ENCODE results near the gene SMAP1.
"Not testable (repeated sequence)": the region's sequence is repeated elsewhere in the genome, so short reads cannot be mapped to it uniquely, and the experiment has no call there.

Gene SMAP1

GRCh38 chr6:70740746-70741145, 73.1 kb downstream of the SMAP1 start:
- DNase-seq (ENCODE audit: low read depth), result not testable (repeated sequence)

- DNase-seq (ENCODE audit: low read depth), result not testable (repeated sequence)
Observed at GRCh38 chr6:70742462-70742861, 74.8 kb downstream of the SMAP1 start.

- no peak for DNase-seq (ENCODE audit: low read depth)
Observed at GRCh38 chr6:70753870-70754380, 86.2 kb downstream of the SMAP1 start.

- DNase-seq (ENCODE audit: low read depth), result no peak
Observed at GRCh38 chr6:70758883-70759282, 91.2 kb downstream of the SMAP1 start.

- DNase-seq (ENCODE audit: low read depth), result no peak
Observed at GRCh38 chr6:70763754-70764510, 96.2 kb downstream of the SMAP1 start.

GRCh38 chr6:70764706-70765105, 97.0 kb downstream of the SMAP1 start:
- no peak for DNase-seq (ENCODE audit: low read depth)

- DNase-seq (ENCODE audit: low read depth), result not testable (repeated sequence)
Observed at GRCh38 chr6:70771351-70771750, 103.7 kb downstream of the SMAP1 start.

- DNase-seq (ENCODE audit: low read depth), result no peak
Observed at GRCh38 chr6:70779934-70780333, 112.3 kb downstream of the SMAP1 start.

- no peak for DNase-seq (ENCODE audit: low read depth)
Observed at GRCh38 chr6:70790483-70791224, 123.0 kb downstream of the SMAP1 start.

- DNase-seq (ENCODE audit: low read depth), result no peak
Observed at GRCh38 chr6:70797625-70798024, 129.9 kb downstream of the SMAP1 start.

GRCh38 chr6:70806086-70806485, 138.4 kb downstream of the SMAP1 start:
- DNase-seq (ENCODE audit: low read depth), result no peak

- no peak for DNase-seq (ENCODE audit: low read depth)
Observed at GRCh38 chr6:70811788-70812187, 144.1 kb downstream of the SMAP1 start.

- no peak for DNase-seq (ENCODE audit: low read depth)
Observed at GRCh38 chr6:70813885-70814284, 146.2 kb downstream of the SMAP1 start.

GRCh38 chr6:70819646-70820045, 152.0 kb downstream of the SMAP1 start:
- DNase-seq (ENCODE audit: low read depth), result no peak

GRCh38 chr6:70820778-70821177, 153.1 kb downstream of the SMAP1 start:
- no peak for DNase-seq (ENCODE audit: low read depth)

- DNase-seq (ENCODE audit: low read depth), result no peak
Observed at GRCh38 chr6:70821751-70822150, 154.1 kb downstream of the SMAP1 start.

- no peak for DNase-seq (ENCODE audit: low read depth)
Observed at GRCh38 chr6:70823651-70824050, 156.0 kb downstream of the SMAP1 start.

- DNase-seq (ENCODE audit: low read depth), result no peak
Observed at GRCh38 chr6:70831427-70831826, 163.7 kb downstream of the SMAP1 start.

GRCh38 chr6:70834520-70834919, 166.8 kb downstream of the SMAP1 start:
- DNase-seq (ENCODE audit: low read depth), result no peak

- no peak for DNase-seq (ENCODE audit: low read depth)
Observed at GRCh38 chr6:70838907-70839285, 171.2 kb downstream of the SMAP1 start.

- DNase-seq (ENCODE audit: low read depth), result no peak
Observed at GRCh38 chr6:70839286-70840266, 171.9 kb downstream of the SMAP1 start.

GRCh38 chr6:70841112-70841511, 173.4 kb downstream of the SMAP1 start:
- DNase-seq (ENCODE audit: low read depth), result no peak

All from HS-27A (cell line).